H9 (cell line): ENCODE data around the gene MS4A15. TPM values are rescaled to one million over a fixed set of nuclear protein-coding genes. Genes with fewer than 3 reads are reported as not detected.

ENCODE experiments used
- DNase-seq: peaks from one replicate; pipeline ENCODE4 v3.0.0-alpha.2; 2017
- H2AFZ ChIP-seq: one replicate; pipeline ENCODE4 v1.6.1; 2013; ENCODE audit warnings: mild to moderate bottlenecking, low read length, control low read depth, moderate library complexity
- H2AK5ac ChIP-seq: 2 replicates; pipeline ENCODE4 v1.6.1; 2013; ENCODE audit warnings: low read length, control low read depth, mixed read lengths; ENCODE audit not compliant: insufficient read length
- H2BK120ac ChIP-seq: one replicate; pipeline ENCODE4 v1.6.1; 2013; ENCODE audit warnings: low read depth, mild to moderate bottlenecking, low read length, control low read depth, inconsistent platforms; ENCODE audit not compliant: poor library complexity, severe bottlenecking
- H2BK12ac ChIP-seq: 2 replicates; pipeline ENCODE4 v1.6.1; 2013; ENCODE audit warnings: low read length, control low read depth, mixed read lengths, low read depth; ENCODE audit not compliant: insufficient read length
- H2BK15ac ChIP-seq: 2 replicates; pipeline ENCODE4 v1.6.1; 2013; ENCODE audit warnings: low read depth, low read length, control low read depth
- H2BK20ac ChIP-seq: one replicate; pipeline ENCODE4 v1.6.1; 2013; ENCODE audit warnings: low read depth, mild to moderate bottlenecking, low read length, control low read depth, inconsistent platforms; ENCODE audit not compliant: poor library complexity, severe bottlenecking
- H2BK5ac ChIP-seq: 2 replicates; pipeline ENCODE4 v1.6.1; 2013; ENCODE audit warnings: low read length, control low read depth, mixed read lengths; ENCODE audit not compliant: insufficient read length
- H3K14ac ChIP-seq: 2 replicates; pipeline ENCODE4 v1.6.1; 2013; ENCODE audit warnings: low read length, control low read depth; ENCODE audit not compliant: insufficient read depth
- H3K18ac ChIP-seq: 2 replicates; pipeline ENCODE4 v1.6.1; 2013; ENCODE audit warnings: low read depth, mild to moderate bottlenecking, mixed read lengths, low read length, control low read depth; ENCODE audit not compliant: insufficient read length
- H3K23ac ChIP-seq: 2 replicates; pipeline ENCODE4 v1.6.1; 2013; ENCODE audit warnings: low read length, control low read depth, mixed read lengths, low read depth; ENCODE audit not compliant: insufficient read length
- H3K23me2 ChIP-seq: 2 replicates; pipeline ENCODE4 v1.6.1; 2013; ENCODE audit warnings: low read depth, mild to moderate bottlenecking, mixed read lengths, low read length, control low read depth; ENCODE audit not compliant: insufficient read length, poor library complexity, severe bottlenecking
- H3K27ac ChIP-seq: 2 replicates; pipeline ENCODE4 v1.5.1; 2013; ENCODE audit warnings: low read length, control low read depth, mixed read lengths, low read depth; ENCODE audit not compliant: insufficient read length
- H3K27me3 ChIP-seq: 2 replicates; pipeline ENCODE4 v1.6.1; 2013; ENCODE audit warnings: low read length, control low read depth, inconsistent platforms; ENCODE audit not compliant: insufficient read depth
- H3K4ac ChIP-seq: 2 replicates; pipeline ENCODE4 v1.6.1; 2013; ENCODE audit warnings: low read depth, mild to moderate bottlenecking, control low read depth, inconsistent platforms, low read length, moderate library complexity
- H3K4me1 ChIP-seq: 2 replicates; pipeline ENCODE4 v1.6.1; 2013; ENCODE audit warnings: low read length, control low read depth, inconsistent platforms; ENCODE audit not compliant: insufficient read depth
- H3K4me2 ChIP-seq: 2 replicates; pipeline ENCODE4 v1.6.1; 2013; ENCODE audit warnings: low read length, control low read depth, mixed read lengths; ENCODE audit not compliant: insufficient read length, insufficient read depth
- H3K56ac ChIP-seq: 2 replicates; pipeline ENCODE4 v1.6.1; 2013; ENCODE audit warnings: low read depth, mild to moderate bottlenecking, mixed read lengths, low read length, control low read depth; ENCODE audit not compliant: insufficient read length
- H3K79me1 ChIP-seq: 2 replicates; pipeline ENCODE4 v1.6.1; 2013; ENCODE audit warnings: low read depth, mild to moderate bottlenecking, moderate library complexity, low read length, control low read depth, inconsistent platforms; ENCODE audit not compliant: insufficient read depth, poor library complexity, severe bottlenecking
- H3K79me2 ChIP-seq: 2 replicates; pipeline ENCODE4 v1.6.1; 2013; ENCODE audit warnings: low read length, control low read depth, inconsistent platforms; ENCODE audit not compliant: insufficient read depth
- H3K9ac ChIP-seq: 2 replicates; pipeline ENCODE4 v1.6.1; 2013; ENCODE audit warnings: low read length, control low read depth, mixed read lengths; ENCODE audit not compliant: insufficient read length; ENCODE audit errors: extremely low read depth
- H3K9me3 ChIP-seq: one replicate; pipeline ENCODE4 v1.6.1; 2013; ENCODE audit warnings: low read depth, low read length, inconsistent platforms; ENCODE audit not compliant: control insufficient read depth
- H3T11ph ChIP-seq: one replicate; pipeline ENCODE4 v1.6.1; 2013; ENCODE audit warnings: mild to moderate bottlenecking, low read length, control low read depth, inconsistent platforms
- H4K20me1 ChIP-seq: one replicate; pipeline ENCODE4 v1.6.1; 2013; ENCODE audit not compliant: control insufficient read depth, insufficient read length, insufficient read depth
- H4K5ac ChIP-seq: 2 replicates; pipeline ENCODE4 v1.6.1; 2013; ENCODE audit warnings: low read depth, mild to moderate bottlenecking, mixed read lengths, low read length, control low read depth; ENCODE audit not compliant: insufficient read length
- H4K8ac ChIP-seq: replicated peaks from 2 replicates; pipeline ENCODE4 v1.6.1; 2013; ENCODE audit warnings: low read length, control low read depth, mixed read lengths, low read depth; ENCODE audit not compliant: insufficient read length
- H4K91ac ChIP-seq: 2 replicates; pipeline ENCODE4 v1.6.1; 2013; ENCODE audit warnings: low read depth, mild to moderate bottlenecking, moderate library complexity, mixed read lengths, low read length, control low read depth; ENCODE audit not compliant: insufficient read length
- H3K27ac Mint-ChIP-seq, 3 experiments: 2 replicates in 2 of 3; 3 replicates in 1 of 3; pipeline ENCODE4 v1.8.0; 2020 to 2021; ENCODE audit warnings: mixed read lengths in 3 of 3, mild to moderate bottlenecking in 1 of 3, moderate library complexity in 1 of 3
- H3K27me3 Mint-ChIP-seq: 2 replicates; pipeline ENCODE4 v1.8.0; 2021; ENCODE audit warnings: low read depth, mild to moderate bottlenecking, moderate library complexity, mixed read lengths
- H3K36me3 Mint-ChIP-seq, 3 experiments: 2 replicates in 2 of 3; 3 replicates in 1 of 3; pipeline ENCODE4 v1.8.0; 2020 to 2021; ENCODE audit warnings: low read depth in 3 of 3, mixed read lengths in 3 of 3; ENCODE audit not compliant: insufficient read depth in 1 of 3
- H3K4me1 Mint-ChIP-seq, 2 experiments: 2 replicates each; pipeline ENCODE4 v1.8.0; 2020; ENCODE audit warnings: mixed read lengths in 2 of 2
- H3K4me3 Mint-ChIP-seq, 2 experiments: 2 replicates in 1 of 2; 3 replicates in 1 of 2; pipeline ENCODE4 v1.8.0; 2020 to 2021; ENCODE audit warnings: mild to moderate bottlenecking in 2 of 2, mixed read lengths in 2 of 2, moderate library complexity in 1 of 2
- H3K9me3 Mint-ChIP-seq, 2 experiments: 2 replicates in 1 of 2; 3 replicates in 1 of 2; pipeline ENCODE4 v1.8.0; 2020; ENCODE audit warnings: mild to moderate bottlenecking in 2 of 2, mixed read lengths in 2 of 2, moderate library complexity in 1 of 2
- WGBS: extraction: QIAGEN DNeasy Blood & Tissue Kit; methylation state at CpG from one replicate; pipeline ENCODE4 v1.1.7; 2013; ENCODE audit warnings: missing lambda C conversion rate, low lambda C conversion rate, mixed read lengths; ENCODE audit not compliant: insufficient read length; ENCODE audit errors: extremely low coverage; 5-methylcytosine and 5-hydroxymethylcytosine counted together
- total RNA-seq: library from RNA; stranded (reverse); gene quantifications from 2 replicates; pipeline ENCODE4 v1.2.1, GENCODE V29; 2021
- TF ChIP-seq, protein P1 (sequence below): fragments of 200-600 bp; sonication (generic); conservative IDR thresholded peaks from 3 replicates; pipeline ENCODE4 v1.8.0; 2021; ENCODE audit warnings: antibody characterized with exemption, mild to moderate bottlenecking

MS4A15 gene
- total RNA-seq, 1 experiment from 2014 or later: 0.11 TPM

GRCh38 chr11:60788401-60789125 lies 31.9 kb downstream of the MS4A15 start:
- no peaks in the 10 kb centered on the region for H4K20me1 ChIP-seq
- H3K23ac ChIP-seq: no peak overlapping the region
- no peak for DNase-seq
- peaks cover 30 to 37% of the 10 kb centered on the region in 2 experiments for H3K9me3 Mint-ChIP-seq
- no peak overlapping the region for H4K5ac ChIP-seq
- H3K4me3 Mint-ChIP-seq: no peak overlapping the region
- no peak overlapping the region for H3K27ac Mint-ChIP-seq
- no peak overlapping the region for H3K9ac ChIP-seq
- no peaks in the 10 kb centered on the region for H3K4me1 ChIP-seq
- H2AK5ac ChIP-seq: no peak overlapping the region
- H3K4me1 Mint-ChIP-seq: no peaks in the 10 kb centered on the region
- H3K79me2 ChIP-seq: no peaks in the 10 kb centered on the region
- H3K56ac ChIP-seq: no peak overlapping the region
- no peak overlapping the region for H2BK5ac ChIP-seq
- no peak overlapping the region for H2BK15ac ChIP-seq
- TF ChIP-seq, protein P1, sequence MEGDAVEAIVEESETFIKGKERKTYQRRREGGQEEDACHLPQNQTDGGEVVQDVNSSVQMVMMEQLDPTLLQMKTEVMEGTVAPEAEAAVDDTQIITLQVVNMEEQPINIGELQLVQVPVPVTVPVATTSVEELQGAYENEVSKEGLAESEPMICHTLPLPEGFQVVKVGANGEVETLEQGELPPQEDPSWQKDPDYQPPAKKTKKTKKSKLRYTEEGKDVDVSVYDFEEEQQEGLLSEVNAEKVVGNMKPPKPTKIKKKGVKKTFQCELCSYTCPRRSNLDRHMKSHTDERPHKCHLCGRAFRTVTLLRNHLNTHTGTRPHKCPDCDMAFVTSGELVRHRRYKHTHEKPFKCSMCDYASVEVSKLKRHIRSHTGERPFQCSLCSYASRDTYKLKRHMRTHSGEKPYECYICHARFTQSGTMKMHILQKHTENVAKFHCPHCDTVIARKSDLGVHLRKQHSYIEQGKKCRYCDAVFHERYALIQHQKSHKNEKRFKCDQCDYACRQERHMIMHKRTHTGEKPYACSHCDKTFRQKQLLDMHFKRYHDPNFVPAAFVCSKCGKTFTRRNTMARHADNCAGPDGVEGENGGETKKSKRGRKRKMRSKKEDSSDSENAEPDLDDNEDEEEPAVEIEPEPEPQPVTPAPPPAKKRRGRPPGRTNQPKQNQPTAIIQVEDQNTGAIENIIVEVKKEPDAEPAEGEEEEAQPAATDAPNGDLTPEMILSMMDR: no peak
- no peak overlapping the region for H3K4ac ChIP-seq
- H4K91ac ChIP-seq: no peak overlapping the region
- H3K9me3 ChIP-seq: peaks cover 16% of the 10 kb centered on the region
- no peak overlapping the region for H2BK12ac ChIP-seq
- no peak overlapping the region for H2BK120ac ChIP-seq
- H4K8ac ChIP-seq: no peak overlapping the region
- no peak overlapping the region for H2AFZ ChIP-seq
- peaks cover 6 to 16% (median 14%) of the 10 kb centered on the region in 3 experiments for H3K36me3 Mint-ChIP-seq
- H3K23me2 ChIP-seq: no peaks in the 10 kb centered on the region
- peaks cover 10% of the 10 kb centered on the region for H3K27me3 Mint-ChIP-seq
- WGBS: no CpG with 5 or more reads among the region's 7 CpGs
- H3T11ph ChIP-seq: no peak overlapping the region
- no peak overlapping the region for H3K4me2 ChIP-seq
- H3K79me1 ChIP-seq: no peaks in the 10 kb centered on the region
- no peak overlapping the region for H3K27ac ChIP-seq
- H3K18ac ChIP-seq: no peak overlapping the region
- H3K14ac ChIP-seq: no peak overlapping the region
- H2BK20ac ChIP-seq: no peak overlapping the region
- no peaks in the 10 kb centered on the region for H3K27me3 ChIP-seq
